ENCODE data around the gene MCOLN3.

The MCOLN3 gene, protein sequence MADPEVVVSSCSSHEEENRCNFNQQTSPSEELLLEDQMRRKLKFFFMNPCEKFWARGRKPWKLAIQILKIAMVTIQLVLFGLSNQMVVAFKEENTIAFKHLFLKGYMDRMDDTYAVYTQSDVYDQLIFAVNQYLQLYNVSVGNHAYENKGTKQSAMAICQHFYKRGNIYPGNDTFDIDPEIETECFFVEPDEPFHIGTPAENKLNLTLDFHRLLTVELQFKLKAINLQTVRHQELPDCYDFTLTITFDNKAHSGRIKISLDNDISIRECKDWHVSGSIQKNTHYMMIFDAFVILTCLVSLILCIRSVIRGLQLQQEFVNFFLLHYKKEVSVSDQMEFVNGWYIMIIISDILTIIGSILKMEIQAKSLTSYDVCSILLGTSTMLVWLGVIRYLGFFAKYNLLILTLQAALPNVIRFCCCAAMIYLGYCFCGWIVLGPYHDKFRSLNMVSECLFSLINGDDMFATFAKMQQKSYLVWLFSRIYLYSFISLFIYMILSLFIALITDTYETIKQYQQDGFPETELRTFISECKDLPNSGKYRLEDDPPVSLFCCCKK

DNA sequence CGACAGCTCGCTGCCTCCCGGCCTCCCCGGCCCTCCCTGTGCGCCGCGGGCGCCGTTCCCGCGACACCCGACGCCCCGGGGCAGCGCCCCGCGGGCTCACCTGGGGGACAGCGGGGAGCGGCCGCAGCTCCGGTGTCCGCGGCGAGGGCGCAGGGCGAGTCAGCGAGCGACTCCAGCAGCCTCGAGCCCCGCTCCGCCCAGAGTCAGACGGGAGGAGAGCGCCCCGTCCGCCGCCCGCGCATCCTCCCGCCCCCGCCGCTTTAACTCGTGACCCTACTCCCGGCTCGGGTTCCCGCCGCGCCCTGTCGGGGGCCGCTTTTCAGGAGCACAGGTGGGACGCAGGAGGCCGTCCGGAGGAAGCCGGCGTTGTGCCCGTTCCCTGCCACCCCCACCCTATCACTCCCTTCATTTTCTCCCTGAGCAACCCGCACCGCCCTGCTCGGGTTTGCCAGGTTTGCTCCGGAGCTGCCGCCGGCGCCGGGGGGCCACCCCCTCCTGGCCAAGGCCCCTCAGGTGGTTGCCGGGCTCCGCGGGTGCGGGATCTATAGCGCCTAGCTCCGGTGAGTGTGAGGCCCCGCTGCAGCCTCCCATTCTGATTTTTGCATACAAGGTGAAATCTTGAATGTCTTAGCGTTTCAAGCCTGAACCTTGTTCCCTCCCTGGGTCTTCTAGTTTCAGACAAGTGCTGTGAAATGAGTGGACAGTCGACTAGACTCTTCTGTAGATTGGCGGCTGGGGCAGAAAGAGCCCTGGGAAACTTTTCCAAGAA is at the start of gene MCOLN3:
Gene MCOLN3 (minus strand): TSS at position 205 of the 769 bp plus-strand sequence. CDS start 3,140 bp downstream, outside the sequence.
- Mint-ChIP-seq H3K4me1 (peaks cover 36% of the 10 kb centered on the region), H3K27me3 (peaks cover 50% of the 10 kb centered on the region), H3K27ac (peak within 1 kb of the TSS; percentile 65), H3K4me3 (peak within 1 kb of the TSS; percentile 80), H3K9me3 (no peaks in the 10 kb centered on the region), H3K36me3 (peaks cover 12% of the 10 kb centered on the region)
- CTCF ChIA-PET = no interaction called here
- DNase-seq = peak; percentile 71

GRCh38 chr1:85093644-85094043 is 45.3 kb upstream of the MCOLN3 start:
- no peak overlapping the region for H3K4me3 Mint-ChIP-seq
- CTCF ChIA-PET = interaction anchor here (1.2 kb wide), 1 partner anchor 149 kb away, joined by 3 read pairs; no protein-coding TSS in a partner anchor
- no peak overlapping the region for H3K27ac Mint-ChIP-seq
- peaks cover 15% of the 10 kb centered on the region for H3K4me1 Mint-ChIP-seq
- DNase-seq = no peak
- no peaks in the 10 kb centered on the region for H3K36me3 Mint-ChIP-seq
- peaks cover 8% of the 10 kb centered on the region for H3K27me3 Mint-ChIP-seq
- H3K9me3 Mint-ChIP-seq = no peaks in the 10 kb centered on the region

GRCh38 chr1:85091671-85092280 is 43.5 kb upstream of the MCOLN3 start:
- H3K36me3 Mint-ChIP-seq = no peaks in the 10 kb centered on the region

DNA sequence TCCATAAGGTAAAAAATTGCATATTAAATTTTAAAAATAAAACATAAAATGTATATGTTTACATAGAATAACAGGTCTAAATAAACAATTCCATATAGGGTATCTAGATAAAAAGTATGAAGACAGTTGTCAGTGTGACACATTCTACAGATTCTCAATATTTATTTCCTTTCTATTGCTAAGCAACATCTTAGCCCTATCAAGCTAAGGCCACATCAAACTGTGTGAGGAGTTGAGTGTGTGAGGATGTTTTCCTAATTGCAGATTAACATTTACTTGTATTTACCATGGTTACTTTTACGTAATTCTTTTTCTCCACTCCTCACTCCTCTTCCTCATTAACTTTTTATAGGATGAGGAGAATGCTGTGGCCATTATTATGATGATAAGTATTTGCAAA is 41.9 kb upstream of the MCOLN3 start:
- Mint-ChIP-seq H3K9me3 (no peaks in the 10 kb centered on the region), H3K27me3 (peaks cover 12% of the 10 kb centered on the region), H3K4me3 (no peak overlapping the region), H3K36me3 (no peaks in the 10 kb centered on the region), H3K4me1 (peaks cover 15% of the 10 kb centered on the region), H3K27ac (no peak overlapping the region)
- CTCF ChIA-PET = no interaction called here
- no peak for DNase-seq

More at GRCh38 chr1:85091671-85092280, 43.5 kb upstream of the MCOLN3 start:
- Mint-ChIP-seq H3K9me3 (no peaks in the 10 kb centered on the region), H3K27ac (no peak overlapping the region), H3K4me1 (peaks cover 15% of the 10 kb centered on the region), H3K27me3 (peaks cover 8% of the 10 kb centered on the region), H3K4me3 (peak overlapping the region; percentile 33)
- no peak for DNase-seq
- CTCF ChIA-PET = no interaction called here

GRCh38 chr1:85089203-85089602 is 40.9 kb upstream of the MCOLN3 start:
- CTCF ChIA-PET = interaction anchor here (0.7 kb wide), 1 partner anchor 151 kb away, joined by 3 read pairs; no protein-coding TSS in a partner anchor
- H3K4me1 Mint-ChIP-seq = peaks cover 15% of the 10 kb centered on the region
- peaks cover 18% of the 10 kb centered on the region for H3K27me3 Mint-ChIP-seq

GRCh38 chr1:85088408-85088784 is 40.1 kb upstream of the MCOLN3 start:
- CTCF ChIA-PET = interaction anchor here (0.7 kb wide), 1 partner anchor 151 kb away, joined by 3 read pairs; no protein-coding TSS in a partner anchor

More at GRCh38 chr1:85089203-85089602, 40.9 kb upstream of the MCOLN3 start:
- no peaks in the 10 kb centered on the region for H3K9me3 Mint-ChIP-seq
- no peaks in the 10 kb centered on the region for H3K36me3 Mint-ChIP-seq
- no peak overlapping the region for H3K27ac Mint-ChIP-seq
- no peak for DNase-seq
- no peak overlapping the region for H3K4me3 Mint-ChIP-seq

DNA sequence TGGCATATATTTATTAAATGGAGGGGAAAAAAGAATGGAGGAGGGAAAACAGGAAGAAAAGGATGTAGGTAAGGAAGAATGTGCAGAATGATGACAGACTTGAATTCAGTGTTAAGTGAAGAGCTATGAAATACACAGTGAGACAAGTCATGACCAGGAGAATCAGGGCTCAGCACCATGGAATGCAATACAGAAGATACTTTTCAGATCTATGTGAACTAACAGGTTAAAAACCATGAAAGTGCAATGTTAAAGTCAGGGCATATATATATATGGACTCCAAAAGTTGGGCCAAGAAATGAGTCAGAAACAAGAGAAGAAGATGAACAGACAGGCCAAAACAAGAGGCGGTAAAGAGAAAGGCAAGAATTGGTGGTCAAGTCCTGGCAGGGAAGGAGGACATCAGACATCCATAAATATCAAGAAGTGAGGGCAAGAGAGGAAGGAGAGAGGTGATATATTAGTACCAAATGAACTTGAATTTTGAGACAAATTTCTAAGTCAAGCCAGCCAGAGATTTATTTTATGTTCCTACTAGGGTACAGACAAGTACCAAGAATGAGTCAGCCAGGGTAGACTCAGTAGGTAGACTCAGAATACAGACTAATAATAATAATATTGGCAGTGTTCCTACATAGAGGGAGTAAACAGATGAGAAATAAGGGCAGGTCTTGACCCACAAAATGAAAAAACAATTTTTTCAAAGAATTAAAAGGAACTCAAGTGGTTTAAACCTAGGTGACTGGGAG is 39.5 kb upstream of the MCOLN3 start:
- peaks cover 15% of the 10 kb centered on the region for H3K4me1 Mint-ChIP-seq
- H3K4me3 Mint-ChIP-seq = no peak overlapping the region
- H3K27me3 Mint-ChIP-seq = peaks cover 17% of the 10 kb centered on the region
- no peak overlapping the region for H3K27ac Mint-ChIP-seq
- H3K9me3 Mint-ChIP-seq = no peaks in the 10 kb centered on the region
- no peaks in the 10 kb centered on the region for H3K36me3 Mint-ChIP-seq
- CTCF ChIA-PET = no interaction called here
- no peak for DNase-seq

More at GRCh38 chr1:85088408-85088784, 40.1 kb upstream of the MCOLN3 start:
- H3K36me3 Mint-ChIP-seq = no peaks in the 10 kb centered on the region
- H3K4me3 Mint-ChIP-seq = no peak overlapping the region
- peaks cover 15% of the 10 kb centered on the region for H3K27me3 Mint-ChIP-seq
- H3K27ac Mint-ChIP-seq = no peak overlapping the region
- DNase-seq = no peak
- no peaks in the 10 kb centered on the region for H3K9me3 Mint-ChIP-seq
- H3K4me1 Mint-ChIP-seq = peaks cover 15% of the 10 kb centered on the region

DNA sequence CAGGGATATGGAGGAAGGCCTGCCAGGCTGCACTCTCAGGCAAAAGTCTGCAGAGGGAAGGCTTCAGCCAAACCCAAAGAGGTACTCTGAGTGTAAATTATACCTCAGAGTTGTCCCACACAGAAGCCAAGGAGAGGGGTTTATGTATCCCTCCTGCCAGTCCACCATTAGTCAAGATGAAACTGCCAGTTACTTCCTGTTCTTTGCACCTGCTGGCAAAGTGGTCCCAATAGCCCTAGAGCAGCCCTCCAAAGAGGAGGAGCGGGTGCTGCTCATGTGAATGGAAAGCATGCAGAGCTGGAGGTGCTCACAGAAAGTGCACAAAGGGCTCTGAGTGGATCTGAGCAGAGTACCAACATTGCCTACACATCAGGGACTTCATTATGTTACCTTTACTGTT is 37.1 kb upstream of the MCOLN3 start:
- no peaks in the 10 kb centered on the region for H3K9me3 Mint-ChIP-seq
- peaks cover 31% of the 10 kb centered on the region for H3K27me3 Mint-ChIP-seq
- no peaks in the 10 kb centered on the region for H3K4me1 Mint-ChIP-seq
- CTCF ChIA-PET = no interaction called here
- H3K27ac Mint-ChIP-seq = no peak overlapping the region
- DNase-seq = no peak
- H3K36me3 Mint-ChIP-seq = no peaks in the 10 kb centered on the region
- no peak overlapping the region for H3K4me3 Mint-ChIP-seq

DNA sequence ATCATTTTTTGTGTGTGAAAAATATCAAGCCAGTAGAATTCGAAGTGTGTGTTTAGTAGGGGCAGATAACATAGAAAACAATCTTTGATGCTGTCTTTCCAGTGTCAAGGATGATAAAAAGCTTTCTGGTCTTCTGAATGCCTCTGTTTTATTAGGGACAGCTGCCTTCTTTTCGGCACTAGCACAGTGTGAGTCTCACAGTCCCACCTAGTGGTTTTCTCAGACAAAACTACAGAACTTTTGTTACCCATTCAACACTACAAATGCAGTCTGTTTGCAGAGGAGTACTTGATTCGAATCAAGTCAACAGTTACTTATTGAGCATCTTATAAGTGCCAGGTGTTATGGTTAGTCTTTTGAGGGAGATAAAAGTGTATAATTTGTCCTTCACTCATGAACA is 30.6 kb upstream of the MCOLN3 start:
- Mint-ChIP-seq H3K36me3 (no peaks in the 10 kb centered on the region), H3K27me3 (peaks cover 32% of the 10 kb centered on the region), H3K9me3 (no peaks in the 10 kb centered on the region), H3K4me3 (no peak overlapping the region), H3K27ac (no peak overlapping the region), H3K4me1 (peaks cover 6% of the 10 kb centered on the region)
- no peak for DNase-seq
- CTCF ChIA-PET = interaction anchor here (2.3 kb wide), 1 partner anchor 134 kb away, joined by 13 read pairs; no protein-coding TSS in a partner anchor

GRCh38 chr1:85074365-85074964 is 26.2 kb upstream of the MCOLN3 start:
- no peak overlapping the region for H3K27ac Mint-ChIP-seq
- DNase-seq = no peak
- no peaks in the 10 kb centered on the region for H3K9me3 Mint-ChIP-seq
- H3K36me3 Mint-ChIP-seq = no peaks in the 10 kb centered on the region
- CTCF ChIA-PET = interaction anchor here (1.8 kb wide), 1 partner anchor 130 kb away, joined by 4 read pairs; no protein-coding TSS in a partner anchor
- peaks cover 6% of the 10 kb centered on the region for H3K27me3 Mint-ChIP-seq
- no peak overlapping the region for H3K4me3 Mint-ChIP-seq
- peaks cover 10% of the 10 kb centered on the region for H3K4me1 Mint-ChIP-seq

DNA sequence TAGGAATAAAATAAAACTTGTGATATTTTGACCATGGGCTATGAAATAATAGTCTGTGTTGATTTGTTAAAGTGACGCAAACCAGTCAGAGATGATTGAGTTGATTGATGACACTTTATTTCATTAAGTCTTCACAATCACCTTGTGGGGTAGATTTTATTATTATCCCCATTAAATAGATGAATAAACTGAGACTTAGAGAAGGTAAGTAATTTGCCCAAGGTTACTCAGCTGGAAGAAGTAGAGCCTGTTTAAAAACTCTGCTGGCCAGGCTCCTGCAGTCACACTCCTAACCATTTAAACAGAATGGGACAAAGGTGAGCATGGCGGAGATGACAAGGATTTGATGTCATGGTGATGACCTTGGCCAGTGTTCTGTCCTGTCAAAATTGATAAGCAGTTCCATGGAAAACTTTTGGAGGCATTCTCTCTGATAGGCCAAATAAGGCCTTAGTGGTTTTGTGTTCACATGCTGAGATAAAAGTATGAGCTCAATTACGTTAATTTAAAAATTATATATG is 22.7 kb upstream of the MCOLN3 start:
- Mint-ChIP-seq H3K27ac (no peak overlapping the region), H3K9me3 (no peaks in the 10 kb centered on the region), H3K36me3 (no peaks in the 10 kb centered on the region), H3K4me1 (peaks cover 10% of the 10 kb centered on the region), H3K4me3 (no peak overlapping the region), H3K27me3 (peaks cover 19% of the 10 kb centered on the region)
- CTCF ChIA-PET = interaction anchor here (1.0 kb wide), 1 partner anchor 12 kb away, joined by 3 read pairs; no protein-coding TSS in a partner anchor
- no peak for DNase-seq

DNA sequence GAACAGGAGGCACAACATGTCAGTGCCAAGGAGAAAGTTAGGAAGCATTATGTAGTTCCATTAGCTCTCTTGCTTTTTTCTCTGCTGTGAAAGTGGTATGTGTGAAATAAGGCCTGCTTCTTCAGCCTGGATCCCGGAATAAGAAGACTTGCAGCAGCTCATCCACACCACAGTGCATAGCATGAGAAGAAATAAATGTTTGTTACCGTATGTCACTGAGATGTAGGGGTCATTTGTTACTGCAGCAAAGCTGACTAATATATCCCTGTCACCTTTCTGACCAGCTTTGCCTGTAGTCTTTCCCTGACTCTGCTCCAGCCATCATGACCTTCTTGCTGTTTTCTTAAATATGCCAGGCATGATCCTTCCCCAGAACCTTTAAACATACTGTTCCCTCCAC is 20.5 kb upstream of the MCOLN3 start:
- Mint-ChIP-seq H3K36me3 (no peaks in the 10 kb centered on the region), H3K27ac (no peak overlapping the region), H3K27me3 (peaks cover 16% of the 10 kb centered on the region), H3K4me3 (no peak overlapping the region), H3K4me1 (peaks cover 4% of the 10 kb centered on the region), H3K9me3 (no peaks in the 10 kb centered on the region)
- CTCF ChIA-PET = interaction anchor here (1.7 kb wide), 1 partner anchor 124 kb away, joined by 10 read pairs; no protein-coding TSS in a partner anchor
- no peak for DNase-seq

DNA sequence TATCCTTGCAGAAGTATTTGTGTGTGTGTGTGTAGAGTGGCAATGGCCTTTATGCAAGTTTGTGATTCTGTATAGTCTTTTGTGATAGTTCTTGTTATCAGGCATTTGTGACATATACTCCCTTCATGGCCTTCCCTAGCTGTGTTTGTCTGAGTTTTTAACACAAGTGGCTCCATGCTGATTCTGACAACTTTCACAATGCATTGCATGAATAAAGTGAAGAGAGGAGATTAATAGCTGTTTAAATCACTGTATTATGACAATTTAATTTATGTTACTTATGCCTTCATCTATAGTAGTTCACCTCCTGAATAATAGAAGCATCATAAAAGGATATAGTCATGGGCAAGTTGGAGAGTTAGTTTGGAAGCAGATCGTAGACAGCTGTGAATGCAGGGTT is 17.2 kb upstream of the MCOLN3 start:
- no peak overlapping the region for H3K4me3 Mint-ChIP-seq
- peaks cover 16% of the 10 kb centered on the region for H3K4me1 Mint-ChIP-seq
- H3K36me3 Mint-ChIP-seq = no peaks in the 10 kb centered on the region
- H3K27me3 Mint-ChIP-seq = peaks cover 32% of the 10 kb centered on the region
- no peak overlapping the region for H3K27ac Mint-ChIP-seq
- CTCF ChIA-PET = interaction anchor here (1.3 to 1.9 kb wide), 2 partner anchors 121 to 193 kb away, joined by 3 to 5 read pairs; partner anchors contain the start of gene C1orf52
- no peak for DNase-seq
- H3K9me3 Mint-ChIP-seq = no peaks in the 10 kb centered on the region

Data from activated naive CD4-positive, alpha-beta T cell treated with anti-CD3 and anti-CD28 coated beads, Interleukin-2, amount 10 ng/mL, durations not matched to agents 7 days and 5 days (primary cell).